ENCODE results near the gene ASB7. TPM values are rescaled to one million over a fixed set of nuclear protein-coding genes. Genes with fewer than 3 reads are reported as not detected.

The ASB7 gene
- polyA plus RNA-seq, 3 donors: 5.3 to 9.8 (median 7.6) TPM

- H3K4me1 ChIP-seq (ENCODE audit: control insufficient read depth in 1 of 2, insufficient read depth in 2 of 2, low read length in 2 of 2): peaks cover 8 to 16% of the 10 kb centered on the region in 2 donors
- DNase-seq: peak; percentile 23 to 55 (median 37)
- WGBS (ENCODE audit: insufficient coverage): 42% methylated on average over 4 of the region's 5 CpGs
- Mint-ChIP-seq H3K27ac (peak overlapping the region in 6 of 7 donors; percentile 32 to 84 (median 62)), H3K36me3 (peaks cover 45 to 50% of the 10 kb centered on the region in 2 donors), H3K4me1 (peaks cover 16% of the 10 kb centered on the region), H3K4me3 (no peak overlapping the region), H3K9me3 (no peaks in the 10 kb centered on the region), H3K27me3 (ENCODE audit: low read depth in 3 of 3) (peaks cover 0 to 2% (median 2%) of the 10 kb centered on the region in 3 donors)
- H3K9me3 ChIP-seq (replicated peaks in 1 of 2; ENCODE audit: control insufficient read depth in 1 of 2, insufficient read depth in 1 of 2, low read length in 2 of 2): no peaks in the 10 kb centered on the region
- H3K27ac ChIP-seq (ENCODE audit: low read depth in 1 of 2, low read length in 2 of 2): peak overlapping the region in 1 of 2 donors; percentile 29
- H3K27me3 ChIP-seq (ENCODE audit: control insufficient read depth in 2 of 2, insufficient read depth in 2 of 2, low read length in 2 of 2): no peaks in the 10 kb centered on the region
- H2AFZ ChIP-seq (ENCODE audit: insufficient read depth, low read depth, low read length, poor library complexity, severe bottlenecking): no peak overlapping the region
- peaks cover 22 to 26% of the 10 kb centered on the region in 2 donors for H3K36me3 ChIP-seq (replicated peaks in 1 of 2; ENCODE audit: control insufficient read depth in 1 of 2, insufficient read depth in 2 of 2, low read length in 2 of 2)
- peaks cover 14% of the 10 kb centered on the region for H4K20me1 ChIP-seq (ENCODE audit: insufficient read depth, low read length)
- no peak overlapping the region for H3K4me2 ChIP-seq (replicated peaks; ENCODE audit: extremely low read depth, low read length, poor library complexity, severe bottlenecking)
- TF ChIP-seq CTCF (IDR thresholded peaks at IDR 0.05): no peak
- H3K79me2 ChIP-seq (ENCODE audit: insufficient read depth, low read length): no peaks in the 10 kb centered on the region
- H3K9ac ChIP-seq (ENCODE audit: insufficient read depth, low read length, poor library complexity, severe bottlenecking): no peak overlapping the region
- intact Hi-C loops (cut with micrococcal nuclease): no loop called here
- H3K4me3 ChIP-seq (replicated peaks in 1 of 3; ENCODE audit: low read depth in 2 of 3, low read length in 3 of 3): no peak overlapping the region
These were observed 20.9 kb downstream of the ASB7 start for GRCh38 chr15:100623301-100623700.

- Mint-ChIP-seq H3K27me3 (ENCODE audit: low read depth in 3 of 3) (peaks cover 0 to 4% (median 4%) of the 10 kb centered on the region in 3 donors), H3K36me3 (peaks cover 57 to 58% of the 10 kb centered on the region in 2 donors), H3K9me3 (no peaks in the 10 kb centered on the region), H3K27ac (peak overlapping the region in 1 of 7 donors; percentile 8), H3K4me1 (peaks cover 11% of the 10 kb centered on the region), H3K4me3 (no peak overlapping the region)
- TF ChIP-seq CTCF (IDR thresholded peaks at IDR 0.05): peak; percentile 93
- Histone ChIP-seq H2AFZ (ENCODE audit: insufficient read depth, low read depth, low read length, poor library complexity, severe bottlenecking) (no peak overlapping the region), H3K9me3 (replicated peaks in 1 of 2; ENCODE audit: control insufficient read depth in 1 of 2, insufficient read depth in 1 of 2, low read length in 2 of 2) (no peaks in the 10 kb centered on the region), H3K79me2 (ENCODE audit: insufficient read depth, low read length) (peaks cover 11% of the 10 kb centered on the region), H3K27ac (ENCODE audit: low read depth in 1 of 2, low read length in 2 of 2) (no peak overlapping the region), H4K20me1 (ENCODE audit: insufficient read depth, low read length) (peaks cover 43% of the 10 kb centered on the region), H3K4me3 (replicated peaks in 1 of 3; ENCODE audit: low read depth in 2 of 3, low read length in 3 of 3) (no peak overlapping the region), H3K27me3 (ENCODE audit: control insufficient read depth in 2 of 2, insufficient read depth in 2 of 2, low read length in 2 of 2) (no peaks in the 10 kb centered on the region), H3K4me2 (replicated peaks; ENCODE audit: extremely low read depth, low read length, poor library complexity, severe bottlenecking) (no peak overlapping the region), H3K9ac (ENCODE audit: insufficient read depth, low read length, poor library complexity, severe bottlenecking) (no peak overlapping the region), H3K36me3 (replicated peaks in 1 of 2; ENCODE audit: control insufficient read depth in 1 of 2, insufficient read depth in 2 of 2, low read length in 2 of 2) (peaks cover 37 to 43% of the 10 kb centered on the region in 2 donors), H3K4me1 (ENCODE audit: control insufficient read depth in 1 of 2, insufficient read depth in 2 of 2, low read length in 2 of 2) (peaks cover 6 to 10% of the 10 kb centered on the region in 2 donors)
- DNase-seq: peak; percentile 56 to 74 (median 66)
- WGBS (ENCODE audit: insufficient coverage): no CpG with 5 or more reads among the region's 6 CpGs
- intact Hi-C loops (cut with micrococcal nuclease): loop anchor here (2.0 to 5.0 kb wide), 4 partner anchors 244 to 379 kb away; no protein-coding TSS in a partner anchor
These were observed 25.5 kb downstream of the ASB7 start for GRCh38 chr15:100627789-100628395.

Data from CD14-positive monocyte (primary cell).